Esophagus squamous epithelium (tissue), 5 donors: ENCODE data around the gene SUSD4. TPM values are rescaled to one million over a fixed set of nuclear protein-coding genes. Genes with fewer than 3 reads are reported as not detected.

ENCODE experiments used
- DNase-seq: peaks from one replicate; lab custom pipeline; 2025; lab: John Stamatoyannopoulos, UW
- H3K27ac ChIP-seq, 4 donors: fragments of 200-600 bp; sonication (generic); one replicate each; pipeline ENCODE4 v1.5.1; 2016 to 2019; ENCODE audit warnings: mild to moderate bottlenecking in 1 of 4
- H3K27me3 ChIP-seq, 4 donors: fragments of 200-600 bp; sonication (generic); 1 replicate in 3 of 4; 2 replicates in 1 of 4; pipeline versions ENCODE4 v1.5.1 to v1.6.0; 2017 to 2021; ENCODE audit warnings: antibody characterized with exemption in 1 of 4
- H3K36me3 ChIP-seq, 3 donors: fragments of 200-600 bp; sonication (generic); one replicate each; pipeline ENCODE4 v1.5.1; 2016 to 2019
- H3K4me1 ChIP-seq, 3 donors: fragments of 200-600 bp; sonication (generic); one replicate each; pipeline ENCODE4 v1.5.1; 2017 to 2019
- H3K4me3 ChIP-seq, 4 donors: fragments of 200-600 bp; sonication (generic); 1 replicate in 3 of 4; 2 replicates in 1 of 4; pipeline ENCODE4 v1.5.1; 2016 to 2019; ENCODE audit warnings: mild to moderate bottlenecking in 2 of 4, moderate library complexity in 1 of 4
- H3K9me3 ChIP-seq, 3 donors: fragments of 200-600 bp; sonication (generic); one replicate each; pipeline ENCODE4 v1.5.1; 2016 to 2019
- CTCF ChIP-seq, 6 experiments: fragments of 450-650 bp in 4 of 6; fragments of 200-600 bp in 2 of 6; sonication (generic) in 2 of 6; IDR thresholded peaks; one replicate each; pipeline ENCODE4 v1.5.1; 2016 to 2019; ENCODE audit warnings: antibody characterized with exemption in 6 of 6, mild to moderate bottlenecking in 4 of 6, moderate library complexity in 4 of 6
- POLR2A ChIP-seq, 4 donors: fragments of 450-650 bp; IDR thresholded peaks; one replicate each; pipeline ENCODE4 v1.6.1; 2017; ENCODE audit warnings: antibody characterized with exemption in 4 of 4, mild to moderate bottlenecking in 4 of 4, moderate library complexity in 3 of 4
- WGBS, 2 donors: methylation state at CpG; one replicate each; pipeline ENCODE4 v1.1.5; 2018; 5-methylcytosine and 5-hydroxymethylcytosine counted together
- intact Hi-C: fragments of 100-400 bp; cut with DNase I; formaldehyde crosslinking; loops from one replicate; pipeline ENCODE4 v1.15.0; 2022
- total RNA-seq, 4 donors: library from RNA; depleted of rRNA; stranded (reverse); fragments of >200 nt; gene quantifications; one replicate each; pipeline ENCODE4 v1.1.0, GENCODE V29; 2016
- donor health status: DM: yes; HTN: yes; CAD: no.

Gene SUSD4
- total RNA-seq = 10 to 100 TPM; 42.7 to 50.6 (median 46.5) TPM

GRCh38 chr1:223363856-223364684 is at the start of gene SUSD4:
SUSD4 (minus strand) TSS chr1:223364176; CDS start chr1:223363425, 751 bp downstream.
- WGBS, 2 donors = 1% methylated on average over 14 of the region's 111 CpGs
- peak within 1 kb of the TSS in 3 of 4 donors; percentile 22 to 69 (median 66) for H3K27ac ChIP-seq
- peaks cover 0 to 39% (median 0%) of the 10 kb centered on the region in 4 donors for H3K27me3 ChIP-seq
- H3K4me1 ChIP-seq = peaks cover 13 to 41% (median 17%) of the 10 kb centered on the region in 3 donors
- no peaks in the 10 kb centered on the region for H3K36me3 ChIP-seq
- TF ChIP-seq POLR2A (IDR thresholded peaks at IDR 0.05) (peak in 1 of 4 donors; percentile 12), CTCF (IDR thresholded peaks at IDR 0.05) (no peak)
- intact Hi-C loops = no loop called here
- DNase-seq = no peak
- H3K4me3 ChIP-seq = peak within 1 kb of the TSS; percentile 36 to 76 (median 62)
- H3K9me3 ChIP-seq = no peaks in the 10 kb centered on the region

- intact Hi-C loops = no loop called here
- DNase-seq = no peak
- Histone ChIP-seq H3K4me3 (no peak overlapping the region), H3K4me1 (peaks cover 0 to 3% (median 0%) of the 10 kb centered on the region in 3 donors), H3K27me3 (no peaks in the 10 kb centered on the region), H3K36me3 (no peaks in the 10 kb centered on the region), H3K27ac (no peak overlapping the region), H3K9me3 (no peaks in the 10 kb centered on the region)
- WGBS, 2 donors = 62 to 77% methylated on average over 2 of the region's 2 CpGs
- no peak for TF ChIP-seq POLR2A (IDR thresholded peaks at IDR 0.05)
- no peak for TF ChIP-seq CTCF (IDR thresholded peaks at IDR 0.05)
Observed at GRCh38 chr1:223413216-223413615, 49.2 kb upstream of the SUSD4 start.

GRCh38 chr1:223411710-223412109 is 47.7 kb upstream of the SUSD4 start:
- DNase-seq = no peak
- Histone ChIP-seq H3K36me3 (no peaks in the 10 kb centered on the region), H3K27ac (no peak overlapping the region), H3K27me3 (no peaks in the 10 kb centered on the region), H3K9me3 (no peaks in the 10 kb centered on the region), H3K4me1 (peaks cover 0 to 3% (median 0%) of the 10 kb centered on the region in 3 donors), H3K4me3 (no peak overlapping the region)
- TF ChIP-seq CTCF (IDR thresholded peaks at IDR 0.05) (no peak), POLR2A (IDR thresholded peaks at IDR 0.05) (no peak)
- intact Hi-C loops = no loop called here

GRCh38 chr1:223411309-223411708 is 47.3 kb upstream of the SUSD4 start:
- no peak for DNase-seq
- Histone ChIP-seq H3K36me3 (no peaks in the 10 kb centered on the region), H3K4me1 (peaks cover 0 to 3% (median 0%) of the 10 kb centered on the region in 3 donors), H3K27ac (no peak overlapping the region), H3K4me3 (no peak overlapping the region), H3K27me3 (no peaks in the 10 kb centered on the region), H3K9me3 (no peaks in the 10 kb centered on the region)
- TF ChIP-seq POLR2A (IDR thresholded peaks at IDR 0.05) = no peak
- no peak for TF ChIP-seq CTCF (IDR thresholded peaks at IDR 0.05)
- intact Hi-C loops = no loop called here
- 27 to 33% methylated on average over 2 of the region's 2 CpGs for WGBS, 2 donors

GRCh38 chr1:223410036-223410435 is 46.1 kb upstream of the SUSD4 start:
- Histone ChIP-seq H3K36me3 (no peaks in the 10 kb centered on the region), H3K27me3 (no peaks in the 10 kb centered on the region), H3K9me3 (no peaks in the 10 kb centered on the region), H3K4me3 (no peak overlapping the region), H3K4me1 (peaks cover 0 to 3% (median 0%) of the 10 kb centered on the region in 3 donors), H3K27ac (no peak overlapping the region)
- no peak for DNase-seq
- TF ChIP-seq CTCF (IDR thresholded peaks at IDR 0.05) = no peak
- no peak for TF ChIP-seq POLR2A (IDR thresholded peaks at IDR 0.05)
- intact Hi-C loops = no loop called here
